Calu3 (cell line): ENCODE data around the gene TERB1. TPM values are rescaled to one million over a fixed set of nuclear protein-coding genes. Genes with fewer than 3 reads are reported as not detected.

Experiments used
- BruUV-seq: library from RNA; stranded (reverse); fragments of 400-500 nt; replicated peaks from 2 replicates; lab custom pipeline; 2021; lab: Mats Ljungman, UMichigan
- CTCF ChIA-PET: fragments of 300-600 bp; sonication (Branson Sonifier 250); formaldehyde crosslinking; loops from one replicate; lab custom pipeline; 2022; ENCODE audit warnings: antibody characterized with exemption; lab: Charles Lee
- DNase-seq: peaks from one replicate; pipeline ENCODE4 v3.0.0; 2022
- H3K27ac Mint-ChIP-seq: one replicate; pipeline ENCODE4 v1.8.0; 2022; ENCODE audit warnings: mixed read lengths; ENCODE audit not compliant: unreplicated experiment
- H3K27me3 Mint-ChIP-seq: one replicate; pipeline ENCODE4 v1.8.0; 2022; ENCODE audit warnings: mixed read lengths; ENCODE audit not compliant: unreplicated experiment
- H3K36me3 Mint-ChIP-seq: one replicate; pipeline ENCODE4 v1.8.0; 2022; ENCODE audit warnings: mild to moderate bottlenecking, moderate library complexity, mixed read lengths; ENCODE audit not compliant: insufficient read depth, unreplicated experiment
- H3K4me1 Mint-ChIP-seq: one replicate; pipeline ENCODE4 v1.8.0; 2022; ENCODE audit warnings: mild to moderate bottlenecking, low read depth, mixed read lengths; ENCODE audit not compliant: unreplicated experiment
- H3K4me3 Mint-ChIP-seq: one replicate; pipeline ENCODE4 v1.8.0; 2022; ENCODE audit warnings: mild to moderate bottlenecking, low read depth, moderate library complexity, mixed read lengths; ENCODE audit not compliant: unreplicated experiment
- H3K9me3 Mint-ChIP-seq: one replicate; pipeline ENCODE4 v1.8.0; 2022; ENCODE audit warnings: low read depth, mixed read lengths; ENCODE audit not compliant: unreplicated experiment
- intact Hi-C: fragments of 100-400 bp; cut with micrococcal nuclease; formaldehyde crosslinking; loops from one replicate; pipeline ENCODE4 v1.10.0; 2022; ENCODE audit not compliant: unreplicated experiment
- total RNA-seq: library from RNA; stranded (reverse); gene quantifications from 2 replicates; pipeline ENCODE4 v1.2.3, GENCODE V29; 2022
- TF ChIP-seq, protein P1 (sequence below): fragments of 200-600 bp; IDR thresholded peaks from one replicate; pipeline ENCODE4 v1.8.0; 2022; ENCODE audit warnings: antibody characterized with exemption; ENCODE audit not compliant: unreplicated experiment

Gene TERB1
- total RNA-seq, 1 experiment from 2014 or later = 0.59 TPM

DNA sequence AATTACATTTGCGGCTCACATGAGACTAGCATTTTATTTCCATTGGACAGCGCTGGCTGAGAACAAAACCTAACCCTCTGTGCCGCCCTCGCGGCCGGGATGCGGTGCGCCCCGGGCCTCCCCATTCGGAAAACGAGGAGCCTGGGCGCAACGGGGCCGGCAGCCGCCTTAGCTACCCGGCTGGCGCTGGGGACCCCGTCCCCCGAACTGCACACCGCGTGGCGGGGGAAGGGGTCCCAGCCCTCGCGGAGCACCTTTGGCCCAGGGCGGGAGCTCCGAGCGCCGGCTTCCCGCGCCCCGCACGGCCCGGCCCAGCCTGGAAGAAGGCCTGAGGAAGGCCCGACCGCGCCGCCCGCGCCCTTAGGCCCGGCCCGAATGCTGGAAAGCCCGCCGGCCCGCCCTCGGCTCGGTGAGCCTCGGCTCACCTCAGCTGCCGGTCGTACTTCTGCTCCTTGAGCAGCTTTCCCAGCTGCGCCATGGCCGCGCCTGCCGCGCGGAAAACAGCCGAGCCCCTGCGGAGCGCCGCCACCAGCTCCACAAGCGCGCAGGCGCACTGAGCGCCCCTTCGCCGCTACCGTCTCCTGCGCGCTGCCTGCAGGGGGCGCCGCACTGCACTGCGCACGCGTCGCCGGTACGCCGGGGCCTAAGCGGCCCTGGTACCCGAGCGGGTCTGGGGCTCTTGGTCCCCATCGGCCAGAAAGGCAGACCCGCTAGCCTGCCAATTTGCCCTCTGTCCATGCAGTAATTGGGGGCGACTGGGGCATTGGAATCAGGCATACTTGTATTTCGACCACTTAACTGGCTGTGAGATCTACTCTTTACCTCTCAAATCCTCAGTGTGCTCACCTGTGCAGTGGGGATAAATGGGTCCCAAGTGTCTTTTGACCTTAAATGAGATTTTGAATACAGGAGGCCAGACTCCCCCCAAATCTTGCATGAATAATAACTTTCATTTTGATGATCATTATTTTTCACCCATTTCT, 29.3 kb upstream of the TERB1 start, which contains the start of gene NAE1:
Gene NAE1 (minus strand): TSS at position 555 of the 983 bp plus-strand sequence. CDS start 77 bp downstream, at position 478.
- TF ChIP-seq, protein P1, sequence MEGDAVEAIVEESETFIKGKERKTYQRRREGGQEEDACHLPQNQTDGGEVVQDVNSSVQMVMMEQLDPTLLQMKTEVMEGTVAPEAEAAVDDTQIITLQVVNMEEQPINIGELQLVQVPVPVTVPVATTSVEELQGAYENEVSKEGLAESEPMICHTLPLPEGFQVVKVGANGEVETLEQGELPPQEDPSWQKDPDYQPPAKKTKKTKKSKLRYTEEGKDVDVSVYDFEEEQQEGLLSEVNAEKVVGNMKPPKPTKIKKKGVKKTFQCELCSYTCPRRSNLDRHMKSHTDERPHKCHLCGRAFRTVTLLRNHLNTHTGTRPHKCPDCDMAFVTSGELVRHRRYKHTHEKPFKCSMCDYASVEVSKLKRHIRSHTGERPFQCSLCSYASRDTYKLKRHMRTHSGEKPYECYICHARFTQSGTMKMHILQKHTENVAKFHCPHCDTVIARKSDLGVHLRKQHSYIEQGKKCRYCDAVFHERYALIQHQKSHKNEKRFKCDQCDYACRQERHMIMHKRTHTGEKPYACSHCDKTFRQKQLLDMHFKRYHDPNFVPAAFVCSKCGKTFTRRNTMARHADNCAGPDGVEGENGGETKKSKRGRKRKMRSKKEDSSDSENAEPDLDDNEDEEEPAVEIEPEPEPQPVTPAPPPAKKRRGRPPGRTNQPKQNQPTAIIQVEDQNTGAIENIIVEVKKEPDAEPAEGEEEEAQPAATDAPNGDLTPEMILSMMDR = peak; percentile 97
- Mint-ChIP-seq H3K4me3 (peak within 1 kb of the TSS; percentile 71), H3K9me3 (no peaks in the 10 kb centered on the region), H3K4me1 (no peaks in the 10 kb centered on the region), H3K27ac (no peak within 1 kb of the TSS), H3K36me3 (peaks cover 21% of the 10 kb centered on the region), H3K27me3 (peaks cover 24% of the 10 kb centered on the region)
- intact Hi-C loops = loop anchor here (2.0 kb wide), 1 partner anchor 38 kb away; no protein-coding TSS in a partner anchor
- peak; percentile 95 for DNase-seq
- no TSS peak for BruUV-seq
- CTCF ChIA-PET = interaction anchor here (0.5 to 1.8 kb wide), 26 partner anchors 8 to 1271 kb away, joined by 3 to 61 read pairs (median 4); partner anchors contain the start of genes CA7, DYNC1LI2, PDP2 and RRAD

DNA sequence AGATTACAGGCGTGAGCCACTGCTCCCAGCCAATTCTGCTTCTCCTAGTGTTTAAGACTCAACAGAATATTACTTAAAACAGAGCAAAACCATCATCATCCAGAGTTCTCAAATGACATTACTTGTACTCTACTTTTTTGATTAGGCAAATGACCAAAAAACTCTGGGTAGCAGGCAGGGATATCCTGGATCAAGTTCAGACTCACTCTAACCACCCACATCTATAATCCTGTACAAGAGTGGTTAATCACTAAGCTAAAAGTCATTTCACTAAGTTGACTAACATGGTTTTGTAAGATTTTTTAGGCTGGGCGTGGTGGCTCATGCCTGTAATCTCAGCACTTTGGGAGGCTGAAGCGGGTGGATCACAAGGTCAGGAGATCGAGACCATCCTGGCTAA, 22.6 kb upstream of the TERB1 start:
- Mint-ChIP-seq H3K4me3 (no peak overlapping the region), H3K36me3 (peaks cover 39% of the 10 kb centered on the region)
- no TSS peak for BruUV-seq

DNA sequence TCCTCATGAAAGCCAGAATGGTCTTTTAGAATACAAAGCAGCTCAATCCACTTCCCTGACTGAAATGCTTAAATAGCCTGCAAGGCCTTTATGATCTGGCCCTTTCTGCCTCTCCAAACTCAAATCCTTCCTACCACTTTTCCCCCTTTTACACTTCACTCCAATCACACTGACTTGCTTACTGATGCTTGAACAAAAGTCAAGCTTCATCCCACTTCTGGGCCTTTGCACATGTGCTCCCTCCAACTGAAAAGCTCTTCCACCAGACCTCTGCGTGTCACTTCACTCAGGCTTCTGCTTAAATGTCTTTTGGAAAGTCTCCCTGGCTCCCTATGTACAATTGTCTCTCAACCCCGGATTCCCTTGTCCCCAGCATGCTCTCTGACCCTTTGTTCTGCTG, 13.3 kb upstream of the TERB1 start:
- peaks cover 65% of the 10 kb centered on the region for H3K36me3 Mint-ChIP-seq
- no peak for DNase-seq
- H3K27me3 Mint-ChIP-seq = no peaks in the 10 kb centered on the region
- H3K4me3 Mint-ChIP-seq = no peak overlapping the region
- H3K9me3 Mint-ChIP-seq = no peaks in the 10 kb centered on the region
- TF ChIP-seq, protein P1 = no peak
- intact Hi-C loops = no loop called here
- no peak overlapping the region for H3K27ac Mint-ChIP-seq
- H3K4me1 Mint-ChIP-seq = no peaks in the 10 kb centered on the region
- CTCF ChIA-PET = interaction anchor here (0.7 kb wide), 1 partner anchor 16 kb away, joined by 3 read pairs; the partner anchor contains the start of gene NAE1
- BruUV-seq = no TSS peak

More for the DNA sequence above, 22.6 kb upstream of the TERB1 start:
- DNase-seq = no peak
- TF ChIP-seq, protein P1 = no peak
- CTCF ChIA-PET = no interaction called here
- Mint-ChIP-seq H3K27me3 (no peaks in the 10 kb centered on the region), H3K27ac (no peak overlapping the region), H3K4me1 (no peaks in the 10 kb centered on the region), H3K9me3 (no peaks in the 10 kb centered on the region)
- intact Hi-C loops = no loop called here

DNA sequence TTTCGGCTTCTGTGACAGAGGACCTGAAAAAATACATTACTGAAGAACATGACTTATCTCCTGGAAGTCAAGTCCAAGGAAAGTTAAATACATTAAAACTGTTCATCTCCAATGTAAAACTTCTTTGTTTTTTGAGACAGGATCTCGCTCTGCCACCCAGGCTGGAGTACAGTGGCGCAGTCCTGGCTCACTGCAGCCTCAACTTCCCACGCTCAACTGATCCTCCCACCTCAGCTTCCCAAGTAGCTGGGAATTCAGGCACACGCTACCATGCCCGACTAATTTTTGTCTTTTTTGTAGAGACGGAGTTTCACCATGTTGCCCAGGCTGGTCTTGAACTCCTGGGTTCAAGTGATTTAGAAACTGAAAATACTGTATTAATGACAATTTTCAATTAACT, 9.7 kb upstream of the TERB1 start:
- DNase-seq = no peak
- TF ChIP-seq, protein P1 = no peak
- CTCF ChIA-PET = interaction anchor here (0.6 kb wide), 1 partner anchor 73 kb away, joined by 3 read pairs; no protein-coding TSS in a partner anchor
- no peaks in the 10 kb centered on the region for H3K9me3 Mint-ChIP-seq
- peaks cover 40% of the 10 kb centered on the region for H3K36me3 Mint-ChIP-seq
- no peaks in the 10 kb centered on the region for H3K27me3 Mint-ChIP-seq
- H3K4me1 Mint-ChIP-seq = no peaks in the 10 kb centered on the region
- intact Hi-C loops = no loop called here
- H3K4me3 Mint-ChIP-seq = no peak overlapping the region
- BruUV-seq = no TSS peak
- no peak overlapping the region for H3K27ac Mint-ChIP-seq
